Epithelial cell of proximal tubule (primary cell): Measurements from ENCODE around the gene CPXM2. TPM values are rescaled to one million over a fixed set of nuclear protein-coding genes. Genes with fewer than 3 reads are reported as not detected.

ENCODE experiments used
- DNase-seq: peaks from one replicate; pipeline ENCODE4 v3.0.0-alpha.2; 2011; ENCODE audit warnings: low read depth
- H3K4me3 ChIP-seq: 2 replicates; pipeline ENCODE4 v1.5.1; 2011; ENCODE audit warnings: low read depth, mild to moderate bottlenecking, low read length
- CTCF ChIP-seq: conservative IDR thresholded peaks from 2 replicates; pipeline ENCODE4 v1.5.1; 2012; ENCODE audit warnings: low read depth, mild to moderate bottlenecking, low read length
- total RNA-seq: library from RNA; depleted of rRNA; stranded (reverse); fragments of >200 nt; gene quantifications from 2 replicates; pipeline ENCODE4 v1.2.3, GENCODE V29; 2015

The CPXM2 gene
- total RNA-seq, 1 donor from 2014 or later, result 1.9 TPM

GRCh38 chr10:123808286-123808685 is 83.3 kb downstream of the CPXM2 start:
- no peak for TF ChIP-seq CTCF
- H3K4me3 ChIP-seq, result no peak overlapping the region
- DNase-seq, result no peak

- H3K4me3 ChIP-seq, result no peak overlapping the region
- no peak for TF ChIP-seq CTCF
- no peak for DNase-seq
Measured at GRCh38 chr10:123807444-123808035, 84.1 kb downstream of the CPXM2 start.

GRCh38 chr10:123804716-123805115 is 86.9 kb downstream of the CPXM2 start:
- no peak for DNase-seq
- TF ChIP-seq CTCF, result no peak
- no peak overlapping the region for H3K4me3 ChIP-seq

- DNase-seq, result no peak
- no peak overlapping the region for H3K4me3 ChIP-seq
- TF ChIP-seq CTCF, result no peak
Measured at GRCh38 chr10:123800821-123801220, 90.8 kb downstream of the CPXM2 start.

- no peak for DNase-seq
- TF ChIP-seq CTCF, result no peak
- H3K4me3 ChIP-seq, result no peak overlapping the region
Measured at GRCh38 chr10:123800289-123800688, 91.3 kb downstream of the CPXM2 start.

GRCh38 chr10:123798856-123799255 is 92.8 kb downstream of the CPXM2 start:
- no peak overlapping the region for H3K4me3 ChIP-seq
- DNase-seq, result no peak
- no peak for TF ChIP-seq CTCF

- DNase-seq, result no peak
- TF ChIP-seq CTCF, result no peak
- H3K4me3 ChIP-seq, result no peak overlapping the region
Measured at GRCh38 chr10:123797813-123798212, 93.8 kb downstream of the CPXM2 start.
